ENCODE data around the gene ST3GAL3.

- TF ChIP-seq, protein P1, sequence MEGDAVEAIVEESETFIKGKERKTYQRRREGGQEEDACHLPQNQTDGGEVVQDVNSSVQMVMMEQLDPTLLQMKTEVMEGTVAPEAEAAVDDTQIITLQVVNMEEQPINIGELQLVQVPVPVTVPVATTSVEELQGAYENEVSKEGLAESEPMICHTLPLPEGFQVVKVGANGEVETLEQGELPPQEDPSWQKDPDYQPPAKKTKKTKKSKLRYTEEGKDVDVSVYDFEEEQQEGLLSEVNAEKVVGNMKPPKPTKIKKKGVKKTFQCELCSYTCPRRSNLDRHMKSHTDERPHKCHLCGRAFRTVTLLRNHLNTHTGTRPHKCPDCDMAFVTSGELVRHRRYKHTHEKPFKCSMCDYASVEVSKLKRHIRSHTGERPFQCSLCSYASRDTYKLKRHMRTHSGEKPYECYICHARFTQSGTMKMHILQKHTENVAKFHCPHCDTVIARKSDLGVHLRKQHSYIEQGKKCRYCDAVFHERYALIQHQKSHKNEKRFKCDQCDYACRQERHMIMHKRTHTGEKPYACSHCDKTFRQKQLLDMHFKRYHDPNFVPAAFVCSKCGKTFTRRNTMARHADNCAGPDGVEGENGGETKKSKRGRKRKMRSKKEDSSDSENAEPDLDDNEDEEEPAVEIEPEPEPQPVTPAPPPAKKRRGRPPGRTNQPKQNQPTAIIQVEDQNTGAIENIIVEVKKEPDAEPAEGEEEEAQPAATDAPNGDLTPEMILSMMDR (IDR thresholded peaks at IDR 0.05; ENCODE audit: low read depth, low read length): no peak
- no peak for TF ChIP-seq POLR2A (IDR thresholded peaks at IDR 0.05; ENCODE audit: extremely low read depth, insufficient read length)
- TF ChIP-seq, protein P2, sequence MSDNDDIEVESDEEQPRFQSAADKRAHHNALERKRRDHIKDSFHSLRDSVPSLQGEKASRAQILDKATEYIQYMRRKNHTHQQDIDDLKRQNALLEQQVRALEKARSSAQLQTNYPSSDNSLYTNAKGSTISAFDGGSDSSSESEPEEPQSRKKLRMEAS (IDR thresholded peaks at IDR 0.05; ENCODE audit: low read depth, low read length): no peak
Observed at GRCh38 chr1:43976890-43977289, 269.6 kb downstream of the ST3GAL3 start.

All from NB4 (cell line).